GM13977 (cell line): ENCODE data around the gene CCDC154.

Source experiments
- DNase-seq: peaks from one replicate; pipeline ENCODE4 v3.0.0; 2012; ENCODE audit warnings: low spot score
- in situ Hi-C: fragments of 300-500 bp; cut with MboI; formaldehyde crosslinking; loops from one replicate; pipeline ENCODE4 v1.12.0; 2022; ENCODE audit warnings: low sequenced_read_pairs, low pct_unique_long_range_greater_than_20kb, mixed read lengths, inconsistent platforms; ENCODE audit not compliant: unreplicated experiment
- TF ChIP-seq, protein P1 (sequence below): IDR thresholded peaks from 2 replicates; pipeline ENCODE4 v1.5.1; 2012; ENCODE audit warnings: mild to moderate bottlenecking, control low read depth; ENCODE audit not compliant: insufficient read depth; ENCODE audit errors: extremely low read depth, missing control alignments

Gene CCDC154

GRCh38 chr16:1397779-1398178 lies 46.6 kb downstream of the CCDC154 start:
- TF ChIP-seq, protein P1, sequence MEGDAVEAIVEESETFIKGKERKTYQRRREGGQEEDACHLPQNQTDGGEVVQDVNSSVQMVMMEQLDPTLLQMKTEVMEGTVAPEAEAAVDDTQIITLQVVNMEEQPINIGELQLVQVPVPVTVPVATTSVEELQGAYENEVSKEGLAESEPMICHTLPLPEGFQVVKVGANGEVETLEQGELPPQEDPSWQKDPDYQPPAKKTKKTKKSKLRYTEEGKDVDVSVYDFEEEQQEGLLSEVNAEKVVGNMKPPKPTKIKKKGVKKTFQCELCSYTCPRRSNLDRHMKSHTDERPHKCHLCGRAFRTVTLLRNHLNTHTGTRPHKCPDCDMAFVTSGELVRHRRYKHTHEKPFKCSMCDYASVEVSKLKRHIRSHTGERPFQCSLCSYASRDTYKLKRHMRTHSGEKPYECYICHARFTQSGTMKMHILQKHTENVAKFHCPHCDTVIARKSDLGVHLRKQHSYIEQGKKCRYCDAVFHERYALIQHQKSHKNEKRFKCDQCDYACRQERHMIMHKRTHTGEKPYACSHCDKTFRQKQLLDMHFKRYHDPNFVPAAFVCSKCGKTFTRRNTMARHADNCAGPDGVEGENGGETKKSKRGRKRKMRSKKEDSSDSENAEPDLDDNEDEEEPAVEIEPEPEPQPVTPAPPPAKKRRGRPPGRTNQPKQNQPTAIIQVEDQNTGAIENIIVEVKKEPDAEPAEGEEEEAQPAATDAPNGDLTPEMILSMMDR, result no peak
- in situ Hi-C loops, result no loop called here
- DNase-seq, result no peak

GRCh38 chr16:1395444-1396031 lies 48.8 kb downstream of the CCDC154 start:
- TF ChIP-seq, protein P1, result no peak
- in situ Hi-C loops, result no loop called here
- DNase-seq, result no peak

DNA sequence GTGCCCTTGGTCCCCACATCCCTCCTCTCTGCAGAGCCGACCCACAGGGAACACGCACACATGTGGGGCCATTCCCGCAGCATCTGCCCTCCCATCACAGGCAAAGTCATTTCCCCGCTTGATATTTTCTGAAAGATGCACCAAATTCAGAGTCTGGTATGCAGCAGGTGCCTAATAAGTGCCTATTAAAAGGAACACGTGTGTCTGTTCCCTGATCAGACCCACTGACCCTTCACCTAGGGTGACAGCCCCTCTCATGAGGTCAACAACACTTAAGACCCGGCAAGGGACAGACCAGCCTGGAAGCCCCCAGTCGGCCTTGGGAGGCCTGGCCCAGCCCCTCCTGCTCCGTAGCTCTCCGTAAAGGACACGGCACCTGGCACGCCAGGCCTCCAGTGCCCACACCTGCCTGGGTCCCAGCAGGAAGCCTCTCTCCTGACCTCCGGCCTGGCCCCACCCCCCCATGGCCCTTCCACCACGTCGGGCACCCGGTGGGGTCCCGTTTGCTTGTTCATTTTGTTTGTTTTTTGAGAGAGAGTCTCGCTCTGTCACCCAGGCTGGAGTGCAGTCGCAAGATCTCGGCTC lies 49.9 kb downstream of the CCDC154 start:
- in situ Hi-C loops, result no loop called here
- TF ChIP-seq, protein P1, result no peak
- DNase-seq, result no peak

GRCh38 chr16:1393613-1394176 lies 50.7 kb downstream of the CCDC154 start:
- DNase-seq, result no peak
- in situ Hi-C loops, result no loop called here

DNA sequence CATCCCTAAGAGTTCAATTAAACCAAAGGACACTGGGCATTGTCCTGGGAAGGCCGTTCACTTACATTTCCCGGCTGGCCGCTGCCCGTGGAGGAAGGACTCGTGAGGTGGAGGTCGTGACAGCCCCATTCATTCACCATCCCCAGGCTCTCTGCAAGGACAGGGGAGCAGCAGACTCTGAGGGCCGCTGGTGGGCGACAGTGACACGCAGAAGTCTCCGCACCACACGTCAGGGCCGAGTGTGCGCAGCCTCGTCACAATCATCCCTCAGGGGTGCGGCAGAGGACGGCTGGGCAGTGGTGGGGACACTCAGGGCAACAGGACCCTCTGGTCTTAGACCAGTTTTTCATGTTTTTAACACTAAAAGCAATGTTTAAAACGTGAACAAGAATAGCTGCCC lies 51.5 kb downstream of the CCDC154 start:
- TF ChIP-seq, protein P1, result no peak
- DNase-seq, result no peak
- in situ Hi-C loops, result no loop called here

More at GRCh38 chr16:1393613-1394176, 50.7 kb downstream of the CCDC154 start:
- TF ChIP-seq, protein P1, result no peak

GRCh38 chr16:1390239-1390779 lies 54.0 kb downstream of the CCDC154 start:
- DNase-seq, result no peak
- TF ChIP-seq, protein P1, result no peak
- in situ Hi-C loops, result no loop called here
